NAMALWA (cell line): ENCODE results near the gene MARCHF9.
A peak's percentile ranks its signal among the peaks of the same experiment; 100 is the strongest.

Experiments
- DNase-seq: peaks from one replicate; pipeline ENCODE4 v3.0.0-alpha.2; 2015; ENCODE audit warnings: low spot score

MARCHF9 gene

DNA sequence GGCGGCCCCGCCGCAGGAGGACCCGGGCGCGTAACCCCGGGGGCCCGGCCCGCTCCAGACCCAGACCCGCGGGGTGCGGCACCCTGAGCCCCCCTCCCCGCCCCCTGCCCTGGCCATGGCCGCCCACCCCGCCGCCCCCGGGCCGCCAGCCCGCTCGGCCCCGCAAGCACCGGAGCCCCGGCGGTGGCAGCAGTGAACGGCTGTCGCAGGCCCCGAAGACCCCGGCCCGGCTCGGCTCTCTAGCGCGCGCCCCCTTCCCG lies 221 bp downstream of the MARCHF9 start:
- no peak for DNase-seq

DNA sequence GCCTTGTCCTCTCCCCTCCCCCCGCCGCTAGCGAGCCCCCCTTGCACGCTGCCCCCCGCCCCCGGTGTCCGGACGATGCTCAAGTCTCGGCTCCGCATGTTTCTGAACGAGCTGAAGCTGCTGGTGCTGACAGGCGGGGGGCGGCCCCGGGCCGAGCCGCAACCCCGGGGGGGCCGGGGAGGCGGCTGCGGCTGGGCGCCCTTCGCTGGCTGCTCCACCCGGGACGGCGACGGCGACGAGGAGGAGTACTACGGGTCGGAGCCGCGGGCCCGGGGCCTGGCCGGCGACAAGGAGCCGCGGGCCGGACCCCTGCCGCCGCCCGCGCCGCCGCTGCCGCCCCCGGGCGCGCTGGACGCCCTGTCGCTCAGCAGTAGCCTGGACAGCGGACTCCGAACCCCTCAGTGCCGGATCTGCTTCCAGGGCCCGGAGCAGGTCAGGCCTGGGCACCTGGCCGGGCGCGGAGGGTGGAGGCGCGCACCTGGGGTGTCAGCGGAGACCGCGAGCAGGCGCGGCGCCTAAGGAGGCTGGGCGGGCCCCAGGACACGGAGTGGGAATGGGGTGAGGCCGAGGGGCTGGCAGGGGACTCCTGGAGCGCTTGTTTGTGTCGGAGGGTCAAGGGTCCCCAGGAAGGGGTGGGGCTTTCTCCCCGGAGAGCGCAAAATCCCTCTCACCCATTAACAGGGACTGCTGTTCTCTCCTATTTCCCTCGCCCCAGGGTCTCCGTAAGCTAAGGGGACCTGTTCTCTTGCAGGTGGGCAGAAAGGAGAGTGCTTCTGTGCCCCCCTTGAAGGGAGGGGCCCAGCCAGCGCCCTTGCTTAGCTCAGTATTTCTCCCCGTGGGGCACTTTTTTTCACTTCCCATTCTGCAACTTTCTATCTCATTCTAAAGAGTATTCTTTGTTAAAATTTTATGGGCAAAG lies 810 bp downstream of the MARCHF9 start:
- peak; percentile 57 for DNase-seq

DNA sequence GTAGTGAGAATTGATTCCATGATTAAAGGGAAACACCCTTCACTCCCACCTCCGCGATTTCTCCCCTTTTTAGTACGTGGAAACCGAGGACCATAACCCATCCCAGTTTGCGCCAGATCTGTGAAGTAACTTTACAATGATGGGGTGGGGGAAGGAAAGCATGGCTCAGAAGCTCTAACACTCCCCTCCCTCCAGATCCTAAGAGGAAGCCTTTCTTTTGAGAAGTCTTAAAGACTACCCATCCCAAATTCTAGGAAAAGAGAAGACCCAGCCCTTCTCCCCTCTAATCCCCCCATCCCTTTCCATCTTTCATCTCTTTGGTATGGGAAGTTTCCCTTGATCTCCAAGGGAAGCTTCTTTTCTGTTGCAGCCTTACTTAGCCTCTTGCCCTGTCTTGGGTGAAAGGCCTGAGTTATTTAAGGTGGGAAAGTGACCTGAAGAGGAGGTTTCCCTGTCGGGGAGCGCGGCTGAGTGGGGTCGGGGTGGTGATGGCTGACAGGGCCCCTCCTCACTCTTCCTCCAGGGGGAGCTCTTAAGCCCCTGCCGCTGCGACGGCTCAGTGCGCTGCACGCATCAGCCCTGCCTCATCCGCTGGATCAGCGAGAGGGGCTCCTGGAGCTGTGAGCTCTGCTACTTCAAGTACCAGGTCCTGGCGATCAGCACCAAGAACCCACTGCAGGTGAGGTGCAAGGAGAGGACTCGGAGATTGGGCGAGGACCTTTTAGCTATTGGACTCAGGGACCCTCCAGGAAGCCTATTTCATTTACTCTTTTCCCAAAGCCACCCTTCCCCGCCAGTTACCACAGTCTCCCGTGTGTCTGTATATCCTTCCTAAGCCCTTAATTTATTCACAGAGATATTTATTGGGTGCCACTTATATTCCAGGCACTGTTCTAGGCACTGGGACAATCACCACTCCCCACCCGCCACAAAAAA lies 1.8 kb downstream of the MARCHF9 start:
- DNase-seq, result peak; percentile 82

DNA sequence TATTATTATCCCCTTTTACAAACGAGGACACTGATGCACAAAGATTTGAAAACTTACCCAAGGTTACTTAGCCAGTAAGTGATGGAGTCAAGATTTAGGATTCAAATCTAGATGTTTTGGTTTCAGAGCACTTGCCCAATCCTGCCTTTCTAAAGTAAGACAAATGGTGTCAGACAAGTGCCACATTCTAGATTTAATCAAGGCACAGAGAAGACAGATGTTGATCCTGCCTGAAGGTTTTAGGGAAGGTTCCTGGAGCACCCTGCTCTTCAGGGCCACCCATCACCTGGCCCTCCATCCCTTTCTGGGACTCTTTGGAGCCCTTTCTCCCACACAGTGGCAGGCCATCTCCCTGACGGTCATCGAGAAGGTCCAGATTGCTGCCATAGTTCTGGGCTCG lies 2.9 kb downstream of the MARCHF9 start:
- no peak for DNase-seq

DNA sequence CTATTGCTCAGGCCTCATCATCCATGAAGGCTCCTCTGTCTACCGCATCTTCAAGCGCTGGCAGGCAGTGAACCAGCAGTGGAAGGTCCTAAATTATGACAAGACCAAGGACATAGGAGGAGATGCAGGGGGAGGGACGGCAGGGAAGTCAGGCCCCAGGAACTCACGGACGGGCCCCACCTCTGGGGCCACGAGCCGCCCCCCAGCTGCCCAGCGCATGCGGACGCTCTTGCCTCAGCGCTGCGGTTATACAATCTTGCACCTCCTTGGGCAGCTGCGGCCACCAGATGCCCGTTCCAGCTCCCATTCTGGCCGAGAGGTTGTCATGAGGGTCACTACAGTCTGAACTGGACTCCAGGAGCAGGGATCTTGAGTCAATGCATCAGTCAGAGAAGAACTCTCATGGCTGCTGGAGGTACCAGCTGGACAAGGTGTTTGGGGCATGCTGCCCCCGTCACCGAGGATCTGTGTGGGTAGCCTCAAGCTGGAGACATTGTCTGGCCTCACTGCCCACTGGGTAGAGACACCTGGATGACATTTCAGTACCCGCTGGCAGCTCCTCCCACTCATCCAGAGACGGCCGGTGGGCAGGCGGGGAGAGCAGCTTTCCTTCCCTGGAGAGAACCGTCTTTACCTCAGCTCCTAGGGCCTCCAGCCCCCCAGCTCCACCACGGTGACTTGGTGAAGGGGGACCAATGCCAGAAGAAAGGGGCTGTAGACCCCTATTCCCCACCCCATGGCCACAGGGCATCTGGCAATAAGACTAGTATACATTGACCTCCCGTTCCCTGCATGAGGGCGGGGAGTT lies 3.9 kb downstream of the MARCHF9 start:
- no peak for DNase-seq

DNA sequence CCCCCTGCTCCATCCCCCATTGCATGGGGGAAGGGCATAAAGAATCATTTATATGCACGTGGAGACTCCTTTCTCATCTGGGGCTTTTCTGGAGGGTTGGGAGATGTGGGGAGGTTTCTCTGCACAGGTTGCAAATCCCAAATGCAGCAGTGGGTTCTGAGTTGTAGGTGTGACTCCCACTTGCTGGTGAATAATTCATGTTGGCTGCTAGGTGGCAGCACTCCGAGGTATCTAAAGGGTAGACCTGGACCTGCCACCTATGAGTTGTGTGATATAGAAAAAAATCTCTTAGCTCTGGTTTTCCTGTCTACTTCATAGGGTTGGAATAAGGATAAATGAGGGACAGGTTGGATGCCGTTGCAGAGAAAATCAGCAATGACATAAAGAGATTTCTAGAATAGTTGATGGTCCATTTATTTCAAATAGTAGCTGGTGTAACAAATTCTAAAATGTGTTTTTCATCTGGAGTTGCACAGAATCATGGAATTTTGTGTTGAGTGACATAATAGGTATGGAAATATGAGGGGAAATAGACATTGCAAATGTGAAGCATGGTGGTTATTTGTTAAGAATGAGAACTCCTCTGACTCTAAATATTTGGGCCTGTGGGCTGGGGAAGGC lies 4.6 kb downstream of the MARCHF9 start:
- peak; percentile 68 for DNase-seq

DNA sequence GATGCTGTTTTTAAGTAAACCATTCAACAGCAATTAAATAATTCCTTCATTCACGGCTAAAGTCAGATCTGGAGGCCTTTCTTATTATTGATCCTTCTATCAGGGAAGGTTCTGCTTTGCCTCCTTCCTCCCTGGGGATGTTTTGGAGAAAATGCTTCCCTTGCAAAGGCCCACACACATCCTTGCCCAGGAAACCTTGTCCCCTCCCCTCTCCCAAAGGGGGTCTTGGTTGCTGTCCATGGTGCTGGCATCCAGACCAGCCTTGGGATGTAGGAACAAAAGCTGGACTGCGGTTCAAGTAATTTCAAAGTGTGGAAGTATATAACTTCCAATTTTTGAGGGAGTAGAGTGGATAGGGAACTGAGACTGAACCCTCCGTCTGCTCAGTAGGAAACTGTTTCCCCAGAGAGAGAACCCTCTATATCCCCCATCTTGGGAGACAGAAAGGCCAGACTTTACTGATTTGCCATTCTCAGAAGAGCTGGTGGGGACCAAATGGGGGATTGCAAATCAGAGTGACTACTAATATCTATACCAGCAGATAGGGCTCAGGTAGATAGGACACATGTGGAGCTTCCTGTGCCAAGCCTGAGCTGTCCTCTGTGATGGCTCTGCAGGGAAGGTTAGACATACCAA lies 5.6 kb downstream of the MARCHF9 start:
- no peak for DNase-seq

DNA sequence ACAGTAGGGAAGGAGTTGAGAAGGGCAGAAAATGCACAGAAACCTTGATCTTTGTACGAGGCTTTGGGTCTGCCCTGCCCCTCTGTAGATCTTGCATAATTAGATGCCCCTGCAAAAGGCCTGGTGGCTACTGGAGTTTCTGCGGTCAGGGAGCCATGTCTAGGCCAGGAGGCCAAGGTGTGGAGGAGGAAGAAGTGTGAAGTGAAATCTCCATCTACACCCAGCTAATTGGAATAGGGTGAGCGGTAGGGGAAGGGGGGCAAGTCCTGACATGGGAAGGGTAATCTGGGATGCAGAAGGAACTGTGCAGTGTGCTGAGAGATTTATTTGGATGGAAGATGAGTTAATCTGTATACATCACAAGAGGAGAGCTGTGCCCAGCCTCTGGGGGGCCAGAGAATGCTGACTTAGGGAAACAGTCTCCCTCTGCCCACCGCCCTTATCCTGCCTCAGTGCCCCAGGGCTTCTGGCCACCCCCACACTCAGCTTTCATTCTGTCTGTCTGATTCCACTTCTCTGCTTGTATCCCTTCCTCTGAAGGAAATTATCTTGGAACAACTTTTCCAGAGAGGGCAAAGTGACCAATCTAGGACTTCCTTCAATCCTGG lies 6.6 kb downstream of the MARCHF9 start:
- no peak for DNase-seq

DNA sequence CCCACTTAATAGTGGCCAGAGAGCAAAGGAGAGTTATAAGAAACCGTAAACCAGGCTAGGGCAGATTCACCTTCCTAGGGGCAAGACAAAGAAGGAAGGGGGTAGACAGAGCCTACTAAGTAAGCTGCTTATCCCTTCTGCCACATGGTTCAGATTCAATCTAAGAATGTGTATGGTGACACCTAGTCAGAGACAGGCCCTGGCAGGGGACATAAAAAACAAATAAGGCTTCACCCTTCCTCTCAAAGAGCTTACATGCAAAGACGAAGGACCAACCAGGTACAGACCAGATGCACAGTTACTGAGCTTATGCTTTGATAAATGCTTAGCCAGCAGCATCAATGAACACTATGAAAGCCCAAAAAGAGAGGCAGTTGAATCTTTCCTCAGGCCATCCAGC lies 7.6 kb downstream of the MARCHF9 start:
- no peak for DNase-seq

DNA sequence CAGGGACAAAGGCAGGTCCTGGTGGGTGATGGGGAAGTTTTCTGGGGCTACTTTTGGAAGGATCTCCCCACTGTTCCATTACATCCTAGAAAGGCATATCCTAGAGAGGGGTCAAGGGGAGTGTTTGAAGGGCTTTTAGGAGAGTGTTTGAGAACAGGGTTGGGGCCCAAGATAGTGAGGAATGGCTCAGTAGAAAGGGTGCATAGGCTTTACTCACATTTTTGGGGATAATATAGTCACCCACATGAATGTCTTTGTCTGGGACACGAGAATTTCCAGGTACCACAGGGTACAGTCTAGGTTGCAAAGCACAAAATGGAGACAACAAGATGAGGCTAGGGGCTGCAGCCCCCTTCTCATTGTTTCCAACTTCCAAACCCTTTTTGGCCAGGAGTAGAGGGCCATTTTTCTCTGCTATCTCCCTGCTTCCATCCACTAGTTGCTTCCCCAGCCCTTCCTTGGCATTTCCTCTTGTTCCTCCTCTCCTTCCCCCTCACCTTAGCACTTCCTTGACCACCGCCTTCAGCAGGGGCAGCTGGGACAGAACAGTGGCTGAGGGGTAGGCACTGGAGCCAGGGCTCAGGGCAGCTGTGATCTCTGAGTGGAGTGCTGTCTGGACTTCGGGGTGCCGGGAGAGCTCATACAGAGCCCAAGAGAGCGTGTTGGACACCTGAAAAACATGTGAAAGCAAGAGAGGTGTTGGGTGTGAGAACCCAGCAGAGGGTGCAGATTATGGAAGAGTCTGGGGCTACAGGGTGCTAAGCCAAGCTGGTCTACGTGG lies 9.2 kb downstream of the MARCHF9 start:
- DNase-seq, result no peak

DNA sequence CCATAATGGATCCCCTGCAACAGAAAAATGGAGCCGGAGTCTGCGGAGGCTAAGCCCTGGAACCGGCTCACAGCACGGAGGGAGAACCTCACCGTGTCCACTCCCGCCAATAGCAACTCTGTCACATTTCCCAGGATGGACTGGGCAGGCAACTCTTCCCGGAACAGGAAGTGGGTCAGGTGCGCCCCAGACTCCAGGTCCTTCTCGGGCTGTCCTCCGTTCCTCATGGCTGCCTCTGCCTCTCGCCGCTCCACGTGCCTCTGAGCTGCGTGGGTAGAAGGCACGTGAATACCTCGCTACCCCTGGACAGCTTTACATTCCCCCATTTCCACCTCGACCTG lies 9.7 kb downstream of the MARCHF9 start:
- no peak for DNase-seq

DNA sequence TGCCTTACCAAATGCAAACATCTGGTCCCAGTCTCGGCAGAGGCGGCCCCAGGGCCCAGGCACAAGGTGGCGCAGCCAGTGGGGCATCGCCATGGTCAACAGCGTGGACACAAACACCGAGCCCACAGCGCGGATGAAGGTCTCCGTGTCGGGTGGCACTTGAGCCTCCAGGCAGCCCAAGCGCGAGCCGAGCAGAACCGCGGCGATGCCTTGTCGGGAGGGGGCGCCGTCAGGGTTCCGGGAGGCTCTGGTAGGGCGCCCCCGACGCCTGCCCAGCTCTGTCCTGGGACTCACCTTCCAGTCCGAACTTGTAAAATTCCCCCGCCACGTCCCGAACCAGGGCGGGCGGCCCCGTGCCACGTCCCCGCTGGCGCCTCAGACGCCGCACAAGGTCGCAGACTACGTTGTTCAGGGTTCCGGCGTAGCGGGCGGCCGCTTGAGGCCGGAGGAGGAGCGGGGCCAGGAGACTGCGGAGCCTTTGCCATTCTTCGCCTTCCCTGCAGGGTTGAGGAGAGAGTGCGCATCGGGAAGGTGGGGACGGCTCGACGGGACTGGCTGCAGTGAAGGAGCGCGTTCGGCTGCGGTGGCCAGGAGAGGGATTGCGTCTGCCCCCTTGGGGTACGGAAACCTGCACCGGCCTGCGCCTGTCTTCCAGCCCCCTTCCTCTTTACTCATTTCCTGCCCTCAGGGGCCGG lies 10.2 kb downstream of the MARCHF9 start:
- DNase-seq, result no peak

DNA sequence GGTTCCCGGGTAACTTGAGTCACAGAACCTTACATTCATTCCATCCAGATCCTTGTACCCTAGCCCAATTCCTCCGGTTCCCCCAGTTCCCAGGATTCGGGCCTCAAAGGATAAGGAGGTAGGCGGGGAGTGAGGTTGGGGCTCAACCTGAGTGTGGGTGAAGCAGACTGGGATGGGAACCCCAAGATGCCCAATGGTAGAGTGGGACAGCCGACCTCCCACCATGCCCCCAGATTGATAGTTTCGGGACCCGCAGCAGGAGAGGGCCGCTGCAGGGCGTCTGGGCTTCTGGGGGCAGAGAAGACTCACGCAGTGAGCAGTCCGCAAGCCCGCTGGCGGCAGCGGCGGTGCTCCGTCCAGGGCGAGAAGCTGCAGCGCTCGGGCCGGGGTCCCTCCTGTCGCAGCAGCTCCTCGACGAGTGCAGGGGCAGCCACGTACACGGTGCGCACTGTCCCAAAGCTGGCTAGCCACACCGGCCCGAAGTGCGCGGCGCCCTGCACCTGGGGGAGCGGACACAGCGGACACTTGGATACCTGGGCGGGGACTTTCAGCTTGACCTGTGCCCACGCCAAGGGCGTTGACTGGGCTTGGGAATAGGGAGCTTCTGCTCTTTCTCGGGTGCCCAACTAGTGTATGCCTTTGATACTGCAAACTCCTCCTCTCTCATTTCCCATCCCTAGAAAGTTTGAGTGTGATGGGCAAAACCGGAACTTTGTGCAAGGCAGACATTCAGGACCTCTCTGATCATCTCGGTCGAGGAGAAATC lies 11.0 kb downstream of the MARCHF9 start:
- no peak for DNase-seq

DNA sequence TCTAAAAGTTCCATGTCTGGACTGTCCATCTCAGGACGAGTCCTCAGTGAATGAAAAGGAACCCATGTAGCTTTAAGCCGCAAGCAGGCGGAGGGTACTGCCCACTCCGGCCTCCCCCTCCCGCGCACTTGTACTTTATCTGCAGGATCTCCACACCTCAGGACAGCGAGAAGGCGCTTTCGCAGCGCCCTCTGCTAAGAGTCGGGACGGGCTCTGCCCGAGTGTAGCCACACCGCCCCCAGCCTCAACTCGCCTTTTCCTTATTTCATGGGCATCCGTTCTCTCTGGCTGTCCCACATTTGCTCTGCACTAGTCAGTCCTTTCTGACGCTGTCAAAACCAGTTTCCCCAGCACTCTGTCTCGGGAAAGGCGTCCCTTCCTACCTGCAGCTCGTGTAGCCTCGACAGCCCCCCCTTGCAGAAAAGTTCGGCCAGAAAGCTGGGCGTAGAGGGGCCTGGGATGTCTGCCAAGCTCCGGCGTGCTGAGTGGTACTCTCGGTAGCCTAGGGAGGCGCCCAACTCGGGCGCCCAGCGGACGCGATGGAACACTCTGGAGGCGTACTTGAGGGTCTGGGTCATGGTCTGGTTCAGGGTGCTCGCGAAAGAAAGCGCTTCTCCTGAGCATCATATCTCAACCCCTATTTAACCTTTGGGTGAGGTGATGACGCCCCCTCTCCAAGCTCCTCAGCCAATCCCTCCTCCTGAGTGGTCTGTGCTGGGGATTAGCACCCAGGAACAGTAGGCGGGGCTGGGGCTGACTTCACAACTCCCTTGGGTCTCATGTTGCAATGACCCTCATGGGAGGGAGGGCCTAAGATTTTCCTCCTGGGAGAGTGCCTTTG lies 11.8 kb downstream of the MARCHF9 start, which contains the start of gene CYP27B1:
CYP27B1 (minus strand) TSS at position 615 of the 841 bp plus-strand sequence; CDS start at position 578, 37 bp downstream.
- DNase-seq, result no peak

DNA sequence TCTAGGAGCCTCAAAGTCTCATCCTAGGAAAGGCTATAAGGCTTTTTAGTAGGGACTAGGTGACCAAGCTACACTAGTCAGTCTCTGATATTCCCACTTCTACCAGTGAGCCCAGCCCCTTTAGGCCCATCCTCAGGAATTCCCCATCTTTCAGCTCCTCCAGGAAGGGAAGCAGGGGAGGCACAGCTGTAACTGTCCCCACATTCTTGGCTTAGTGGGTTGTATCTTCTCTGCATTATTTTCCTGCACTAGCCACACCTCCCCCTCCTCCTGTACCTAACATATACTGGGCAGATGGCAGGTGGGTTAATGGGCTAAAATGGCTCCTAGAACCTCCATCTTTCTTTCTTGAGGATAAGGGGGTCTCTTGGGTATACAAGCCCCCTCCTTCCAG lies 12.4 kb downstream of the MARCHF9 start:
- DNase-seq, result no peak

DNA sequence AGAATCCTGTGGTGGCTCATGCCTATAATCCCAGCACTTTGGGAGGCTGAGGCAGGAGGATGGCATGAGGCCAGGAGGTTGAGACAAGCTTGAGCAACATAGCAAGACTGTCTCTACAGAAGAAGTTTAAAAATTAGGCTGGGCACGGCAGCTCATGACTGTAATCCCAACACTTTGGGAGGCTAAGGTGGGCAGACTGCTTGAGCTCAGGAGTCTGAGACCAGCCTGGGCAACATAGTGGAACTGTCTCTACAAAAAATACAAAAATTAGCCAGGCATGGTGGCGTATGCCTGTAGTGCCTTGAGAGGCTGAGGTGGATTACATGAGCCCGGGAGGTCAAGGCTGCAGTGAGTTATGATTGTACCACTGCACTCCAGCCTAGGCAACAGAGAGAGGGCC lies 13.0 kb downstream of the MARCHF9 start:
- DNase-seq, result no peak

DNA sequence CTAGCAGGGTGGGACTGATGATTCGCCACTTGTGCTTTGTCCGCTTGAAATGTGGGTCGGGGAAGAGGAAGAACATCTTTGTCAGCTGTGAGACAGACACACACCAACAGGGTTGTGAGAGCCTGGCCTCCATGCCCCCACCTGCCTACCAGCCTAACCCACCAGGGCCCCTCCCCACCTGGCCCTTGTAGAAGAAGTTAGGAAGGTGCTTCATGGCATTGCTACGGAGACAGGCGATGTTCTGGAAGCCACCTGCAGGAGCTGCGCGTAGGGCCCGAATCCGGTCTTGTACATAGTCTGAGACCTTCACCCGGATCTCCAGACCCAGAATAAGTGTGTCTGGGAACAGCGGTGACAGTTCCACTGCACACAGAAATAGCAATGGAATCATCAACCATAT lies 14.7 kb downstream of the MARCHF9 start:
- DNase-seq, result no peak

DNA sequence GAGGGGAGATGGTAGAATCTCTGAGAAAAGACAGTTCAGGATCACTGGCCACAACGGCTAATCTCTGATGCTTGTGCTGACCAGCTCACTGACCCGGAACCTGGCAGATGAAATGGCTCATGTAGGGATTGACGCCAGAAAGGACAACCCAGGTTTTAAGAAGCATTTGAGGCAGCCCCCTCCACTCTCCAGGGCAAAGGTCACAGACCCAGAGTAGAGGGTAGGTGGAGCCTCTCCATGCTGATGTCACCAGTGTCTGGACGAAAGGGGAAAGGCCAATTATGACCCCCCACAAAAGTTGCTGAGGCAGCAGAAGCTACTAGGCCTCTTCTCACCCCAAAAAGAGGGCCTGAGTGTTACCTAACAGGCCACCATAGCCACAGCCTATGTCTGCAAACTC lies 15.8 kb downstream of the MARCHF9 start:
- DNase-seq, result no peak
